ENCODE data around the gene DSG3.

DNA sequence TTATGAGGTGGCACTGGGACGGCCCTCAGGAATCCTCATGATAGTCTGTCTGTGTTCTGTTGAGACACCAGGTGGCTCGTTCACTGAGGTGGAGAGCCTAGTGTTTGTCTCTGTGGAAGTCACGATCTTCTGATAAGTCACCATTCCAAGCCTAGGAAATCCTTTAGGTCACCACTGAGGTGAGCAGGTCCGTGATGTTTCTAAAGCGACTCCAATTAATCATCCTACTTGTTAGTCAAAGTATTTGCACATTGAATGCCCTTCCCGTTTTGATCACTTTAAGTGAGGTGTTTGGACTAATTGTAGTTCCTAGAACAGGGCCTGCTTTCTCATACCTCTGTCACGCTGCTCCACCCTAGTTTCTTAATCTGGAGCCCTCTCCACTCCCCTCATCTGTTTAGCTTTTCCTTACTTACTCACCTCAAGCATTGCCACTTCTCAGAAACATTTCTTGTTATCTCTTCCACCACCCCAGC, 28.0 kb upstream of the DSG3 start:
- TF ChIP-seq, protein P1, sequence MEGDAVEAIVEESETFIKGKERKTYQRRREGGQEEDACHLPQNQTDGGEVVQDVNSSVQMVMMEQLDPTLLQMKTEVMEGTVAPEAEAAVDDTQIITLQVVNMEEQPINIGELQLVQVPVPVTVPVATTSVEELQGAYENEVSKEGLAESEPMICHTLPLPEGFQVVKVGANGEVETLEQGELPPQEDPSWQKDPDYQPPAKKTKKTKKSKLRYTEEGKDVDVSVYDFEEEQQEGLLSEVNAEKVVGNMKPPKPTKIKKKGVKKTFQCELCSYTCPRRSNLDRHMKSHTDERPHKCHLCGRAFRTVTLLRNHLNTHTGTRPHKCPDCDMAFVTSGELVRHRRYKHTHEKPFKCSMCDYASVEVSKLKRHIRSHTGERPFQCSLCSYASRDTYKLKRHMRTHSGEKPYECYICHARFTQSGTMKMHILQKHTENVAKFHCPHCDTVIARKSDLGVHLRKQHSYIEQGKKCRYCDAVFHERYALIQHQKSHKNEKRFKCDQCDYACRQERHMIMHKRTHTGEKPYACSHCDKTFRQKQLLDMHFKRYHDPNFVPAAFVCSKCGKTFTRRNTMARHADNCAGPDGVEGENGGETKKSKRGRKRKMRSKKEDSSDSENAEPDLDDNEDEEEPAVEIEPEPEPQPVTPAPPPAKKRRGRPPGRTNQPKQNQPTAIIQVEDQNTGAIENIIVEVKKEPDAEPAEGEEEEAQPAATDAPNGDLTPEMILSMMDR (IDR thresholded peaks at IDR 0.05; ENCODE audit: low read length) = no peak
- no peak for TF ChIP-seq EZH2 (IDR thresholded peaks at IDR 0.05; ENCODE audit: borderline replicate concordance, low read length)

All from OCI-LY1 (cell line).